ENCODE results near the gene SURF1.

DNA sequence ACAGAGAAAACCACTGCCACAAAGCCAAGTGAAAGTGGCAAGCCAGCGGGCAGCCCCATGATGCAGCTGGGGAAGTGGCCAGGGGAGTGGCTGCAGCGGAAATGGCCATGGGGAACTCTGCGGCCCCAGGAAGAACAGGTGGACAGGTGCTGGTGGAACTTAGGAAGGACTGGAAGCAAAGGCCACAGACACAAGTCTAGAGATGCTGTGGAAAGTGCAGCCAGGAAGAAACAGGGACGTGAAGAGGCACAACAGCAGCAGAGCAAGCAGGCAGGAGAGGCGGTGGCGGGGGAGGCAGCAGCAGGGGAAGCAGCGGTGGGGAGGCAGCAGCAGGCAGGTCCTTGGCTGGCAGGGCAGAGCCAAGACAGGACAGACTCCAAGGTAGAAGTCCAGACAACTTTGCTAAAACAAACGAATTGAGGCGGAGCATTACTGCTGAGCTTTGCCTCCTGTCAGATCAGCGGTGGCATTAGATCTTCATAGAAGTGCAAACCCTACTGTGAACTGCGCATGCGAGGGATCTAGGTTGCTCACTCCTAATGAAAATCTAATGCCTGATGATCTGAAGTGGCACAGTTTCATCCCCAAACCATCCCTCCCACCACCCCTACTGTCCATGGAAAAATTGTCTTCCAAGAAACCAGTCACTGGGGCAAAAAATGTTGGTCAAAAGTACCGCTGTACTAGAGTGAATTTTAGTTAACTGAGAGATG lies 32.1 kb downstream of the SURF1 start:
- no peak for TF ChIP-seq CTCF (IDR thresholded peaks at IDR 0.05)
- TF ChIP-seq ZFX (IDR thresholded peaks at IDR 0.05; ENCODE audit: borderline replicate concordance) = no peak

Data from 22Rv1 (cell line).